ENCODE measurements around the gene LCP1.

DNA sequence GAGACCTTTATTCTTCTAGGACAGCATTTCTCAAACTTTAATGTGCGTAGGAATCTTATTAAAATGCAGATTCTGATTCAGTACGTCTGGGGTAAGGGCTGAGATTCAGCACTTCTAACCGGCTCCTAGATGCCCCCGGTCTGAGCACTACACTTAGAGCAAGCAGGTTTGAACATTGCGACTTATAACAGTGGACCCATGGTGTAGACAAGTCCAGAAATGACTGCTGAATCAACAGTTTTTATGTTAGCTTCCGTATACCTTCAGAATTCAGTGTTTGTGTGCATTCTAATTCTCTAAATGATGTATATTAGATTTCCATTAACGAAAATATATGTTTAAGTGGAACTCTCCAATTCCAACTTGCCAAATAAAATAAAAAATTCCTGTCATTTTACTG, 59.7 kb downstream of the LCP1 start:
- TF ChIP-seq, protein P1, sequence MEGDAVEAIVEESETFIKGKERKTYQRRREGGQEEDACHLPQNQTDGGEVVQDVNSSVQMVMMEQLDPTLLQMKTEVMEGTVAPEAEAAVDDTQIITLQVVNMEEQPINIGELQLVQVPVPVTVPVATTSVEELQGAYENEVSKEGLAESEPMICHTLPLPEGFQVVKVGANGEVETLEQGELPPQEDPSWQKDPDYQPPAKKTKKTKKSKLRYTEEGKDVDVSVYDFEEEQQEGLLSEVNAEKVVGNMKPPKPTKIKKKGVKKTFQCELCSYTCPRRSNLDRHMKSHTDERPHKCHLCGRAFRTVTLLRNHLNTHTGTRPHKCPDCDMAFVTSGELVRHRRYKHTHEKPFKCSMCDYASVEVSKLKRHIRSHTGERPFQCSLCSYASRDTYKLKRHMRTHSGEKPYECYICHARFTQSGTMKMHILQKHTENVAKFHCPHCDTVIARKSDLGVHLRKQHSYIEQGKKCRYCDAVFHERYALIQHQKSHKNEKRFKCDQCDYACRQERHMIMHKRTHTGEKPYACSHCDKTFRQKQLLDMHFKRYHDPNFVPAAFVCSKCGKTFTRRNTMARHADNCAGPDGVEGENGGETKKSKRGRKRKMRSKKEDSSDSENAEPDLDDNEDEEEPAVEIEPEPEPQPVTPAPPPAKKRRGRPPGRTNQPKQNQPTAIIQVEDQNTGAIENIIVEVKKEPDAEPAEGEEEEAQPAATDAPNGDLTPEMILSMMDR (IDR thresholded peaks at IDR 0.05), result no peak
- no peak for TF ChIP-seq EP300 (IDR thresholded peaks at IDR 0.05)

All from esophagus muscularis mucosa (tissue), 3 donors.